GM21528 (cell line): ENCODE measurements around the gene MAML3.

Experiments
- ATAC-seq: cut with Tn5 transposase; IDR thresholded peaks from one replicate; pipeline ENCODE4 v1.9.1; 2021; ENCODE audit warnings: mild to moderate bottlenecking, moderate library complexity; ENCODE audit not compliant: unreplicated experiment, low FRiP score

Gene MAML3

DNA sequence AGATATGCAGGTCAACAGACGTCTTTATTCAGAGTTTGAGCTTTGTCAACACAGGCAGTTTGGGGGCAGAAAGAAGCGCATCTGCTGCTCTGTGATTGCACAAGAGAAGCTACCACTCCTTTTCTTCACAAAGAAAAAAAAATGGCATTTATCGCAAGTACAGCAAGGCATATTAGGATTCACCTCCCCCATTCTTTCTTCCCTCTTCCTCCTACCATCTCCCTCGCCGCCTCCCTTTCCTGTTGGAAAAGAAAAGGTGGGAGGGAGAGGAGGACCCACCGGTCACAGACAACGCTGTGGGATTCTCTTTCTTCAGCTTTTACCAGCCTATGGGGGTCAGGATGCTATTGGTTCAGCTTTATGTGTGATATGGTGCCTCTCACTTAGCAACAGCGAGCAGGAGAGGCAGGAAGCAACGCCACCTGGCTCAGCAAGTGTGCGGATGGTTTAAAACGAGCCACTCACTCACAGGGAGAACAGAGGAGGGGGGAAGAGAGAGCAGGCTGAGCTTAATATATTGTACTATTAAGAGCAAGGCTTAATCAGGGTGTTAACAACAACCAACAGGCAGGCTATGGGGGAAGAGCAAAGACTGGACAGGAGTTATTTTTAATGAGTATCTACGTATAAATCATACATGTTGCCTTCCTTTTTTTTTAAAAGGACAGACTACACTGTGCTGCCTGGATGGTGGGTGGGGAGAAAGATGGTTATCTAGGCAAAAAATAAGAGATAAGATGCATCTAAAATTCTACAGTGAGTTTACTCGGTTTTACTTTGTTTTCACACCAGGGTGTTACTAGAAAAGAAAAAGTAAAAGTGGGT is 104.7 kb downstream of the MAML3 start:
- ATAC-seq, result no peak

DNA sequence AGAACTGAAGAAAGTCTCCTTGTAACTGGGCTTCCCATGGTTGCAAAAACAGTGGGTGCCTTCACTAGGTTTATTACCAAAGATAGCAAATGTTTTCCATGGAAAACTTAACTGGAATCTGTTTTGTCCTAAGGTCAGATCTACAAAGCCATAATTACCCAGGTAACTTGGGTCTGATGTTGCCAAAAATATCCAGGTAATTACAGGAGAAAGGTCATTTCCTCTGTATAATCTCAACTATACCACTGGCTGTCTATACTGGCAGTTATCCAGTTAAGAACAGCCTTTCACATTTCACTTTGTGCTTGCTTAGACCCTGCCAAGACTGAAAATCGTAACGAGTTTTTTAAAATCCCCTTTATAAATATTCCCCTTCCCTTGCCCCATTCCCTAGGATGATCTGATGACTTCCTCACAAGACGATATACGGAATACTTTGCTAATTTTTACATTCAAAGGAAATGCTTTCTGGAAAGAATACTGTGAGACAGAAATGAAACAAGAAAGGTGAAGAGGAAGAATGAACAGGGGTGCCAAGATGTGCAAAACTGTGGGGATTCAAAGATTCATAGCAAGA is 105.5 kb downstream of the MAML3 start:
- ATAC-seq, result no peak

DNA sequence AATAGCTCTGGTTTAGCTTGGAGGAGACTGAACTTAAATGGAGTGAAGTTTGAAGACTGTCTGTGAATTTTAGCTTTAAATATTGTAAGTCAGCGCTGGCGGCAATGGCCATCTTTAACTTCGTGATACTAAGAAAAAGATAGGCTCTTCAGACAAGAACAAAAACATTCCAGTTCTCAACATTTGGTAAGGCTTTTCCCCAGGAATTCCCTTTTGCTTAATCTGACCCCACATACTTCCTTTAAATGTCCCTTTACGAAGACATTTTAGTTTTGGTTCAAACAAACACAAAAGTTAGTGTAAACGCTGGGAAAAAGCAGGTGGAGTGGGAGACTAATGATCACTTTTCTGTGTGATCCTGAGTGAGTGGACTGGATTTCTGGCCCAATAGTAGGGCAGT is 106.2 kb downstream of the MAML3 start:
- no peak for ATAC-seq

DNA sequence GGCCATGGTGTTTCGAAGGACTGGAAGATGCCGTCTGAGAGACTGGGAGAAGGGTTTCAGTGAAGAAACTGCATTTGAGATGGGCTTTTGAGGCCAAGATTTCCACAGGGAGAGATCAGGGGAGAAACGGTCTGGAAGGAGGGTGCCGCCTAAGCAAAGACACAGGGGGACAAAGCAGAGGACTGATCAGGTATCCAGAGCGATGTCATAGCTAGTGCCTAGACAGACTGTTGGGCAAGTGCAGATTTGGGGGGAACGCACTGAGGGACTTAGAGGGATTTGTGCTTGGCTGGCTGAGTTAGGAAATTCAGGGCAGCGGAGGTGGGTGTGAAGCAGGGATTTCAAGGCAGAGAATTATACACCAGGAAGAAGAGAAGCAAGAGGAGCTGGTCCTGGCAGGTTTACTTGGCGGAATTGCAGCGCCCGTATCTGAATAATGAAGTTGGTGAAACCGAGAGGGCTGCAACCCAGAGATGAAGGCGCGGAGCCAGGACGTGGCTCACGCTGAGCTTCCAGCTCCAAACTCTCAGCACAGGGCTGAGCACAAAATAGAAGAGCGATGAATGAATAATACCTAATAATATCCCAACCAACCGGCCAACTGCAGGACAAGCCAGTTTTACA is 106.9 kb downstream of the MAML3 start:
- no peak for ATAC-seq

DNA sequence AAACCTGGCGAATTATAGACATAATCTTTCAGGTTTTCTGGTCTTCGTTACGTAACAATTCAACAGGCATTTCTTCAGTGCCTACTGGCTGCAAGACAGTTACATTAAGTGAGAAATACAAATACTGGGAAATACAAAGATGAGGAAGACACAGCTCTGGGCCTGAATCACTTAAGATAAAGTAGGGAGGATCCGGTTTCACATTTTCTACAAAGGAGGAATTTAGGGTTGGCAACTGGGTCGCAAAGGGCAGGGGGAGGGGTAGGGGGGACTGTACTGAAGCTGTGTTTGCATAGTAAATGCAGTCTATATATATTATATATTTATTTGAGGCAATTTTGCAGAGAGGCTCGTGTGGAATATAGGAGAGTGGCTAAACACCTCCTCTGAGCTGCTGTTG is 107.4 kb downstream of the MAML3 start:
- no peak for ATAC-seq

DNA sequence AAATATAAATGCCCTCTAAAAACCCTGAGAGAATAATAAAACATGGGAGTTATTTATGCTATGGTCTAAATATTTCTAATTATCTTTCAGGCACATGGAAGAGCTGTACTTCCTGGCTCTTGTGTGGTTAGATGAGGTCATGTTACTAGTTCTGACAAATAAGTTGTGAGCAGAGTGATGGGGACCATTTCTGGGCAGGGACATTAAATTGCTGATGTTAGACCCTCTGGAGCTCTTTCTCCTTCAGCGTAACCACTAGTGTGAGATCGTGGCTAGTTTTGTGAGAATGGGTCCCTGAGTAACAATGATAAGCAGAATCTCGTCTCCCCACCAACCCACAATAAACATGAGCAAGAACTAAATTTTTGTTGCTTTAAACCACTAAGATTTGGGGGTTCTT is 108.0 kb downstream of the MAML3 start:
- no peak for ATAC-seq

DNA sequence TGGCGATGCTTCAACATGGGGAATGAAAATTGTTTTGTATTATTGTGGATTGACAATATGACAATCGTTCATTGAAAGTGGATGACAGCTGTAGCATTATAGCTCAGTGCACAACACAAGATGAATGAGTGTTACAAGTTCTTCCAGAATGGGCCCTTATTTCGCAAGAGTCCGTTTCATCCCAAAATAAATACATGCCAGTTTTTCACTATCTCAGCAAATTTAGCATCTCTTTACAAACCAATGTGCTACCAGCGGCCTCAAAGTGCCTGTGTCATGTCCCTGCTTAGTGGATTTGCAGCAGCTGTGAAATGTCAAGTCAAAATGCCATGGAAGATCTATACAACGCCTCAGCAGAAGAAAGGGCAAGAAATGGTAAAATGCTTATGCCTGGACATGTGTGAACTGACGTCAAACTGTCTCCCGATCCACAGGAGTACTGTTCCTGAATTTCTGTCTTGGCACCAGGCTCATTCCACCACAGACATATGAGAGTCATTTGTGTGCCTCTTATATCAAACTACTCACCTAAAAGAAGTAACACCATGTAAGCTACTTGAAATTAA is 109.6 kb downstream of the MAML3 start:
- no peak for ATAC-seq

DNA sequence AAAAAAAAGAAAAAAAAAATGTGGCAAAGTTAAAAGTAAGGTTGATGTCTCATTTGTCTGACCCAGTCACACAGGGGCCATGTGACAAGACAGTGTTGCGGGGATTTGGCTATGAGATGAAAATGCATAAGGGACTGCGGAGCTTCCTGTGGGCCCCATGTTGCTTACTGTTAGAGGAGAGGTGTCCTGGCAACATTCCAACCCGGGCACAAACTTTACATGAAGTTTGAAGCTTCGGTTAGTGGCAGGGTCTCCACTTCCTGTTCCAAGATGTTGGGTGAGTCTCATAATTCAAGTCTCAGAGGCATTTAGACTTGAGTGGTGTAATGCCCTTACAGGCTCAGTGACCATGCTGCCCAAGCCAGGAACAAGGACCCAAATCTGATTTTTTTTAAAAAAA is 111.3 kb downstream of the MAML3 start:
- no peak for ATAC-seq

DNA sequence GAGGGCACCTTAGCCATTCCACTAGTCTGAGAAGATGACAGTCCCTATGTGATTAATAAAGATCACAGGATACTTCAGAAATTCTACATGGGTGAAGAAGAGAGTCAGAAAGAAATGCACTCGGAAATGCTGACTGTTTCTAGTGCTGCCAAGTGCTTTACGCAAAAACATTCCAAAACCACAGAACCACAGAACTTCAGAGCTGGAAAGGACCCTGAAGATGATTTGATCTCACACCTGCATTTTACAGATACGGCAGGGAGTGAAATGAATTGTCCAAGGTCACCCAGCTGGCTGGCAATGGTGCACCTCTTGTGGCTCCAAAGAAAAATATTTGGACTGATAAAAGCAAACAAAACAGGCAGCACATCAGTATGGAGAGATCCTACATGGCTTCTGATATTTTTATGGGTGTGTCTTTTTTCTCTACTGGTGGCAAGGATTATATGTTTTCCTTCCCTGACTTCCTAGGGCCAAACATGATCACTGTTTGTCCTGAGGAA is 115.9 kb downstream of the MAML3 start:
- ATAC-seq, result no peak

DNA sequence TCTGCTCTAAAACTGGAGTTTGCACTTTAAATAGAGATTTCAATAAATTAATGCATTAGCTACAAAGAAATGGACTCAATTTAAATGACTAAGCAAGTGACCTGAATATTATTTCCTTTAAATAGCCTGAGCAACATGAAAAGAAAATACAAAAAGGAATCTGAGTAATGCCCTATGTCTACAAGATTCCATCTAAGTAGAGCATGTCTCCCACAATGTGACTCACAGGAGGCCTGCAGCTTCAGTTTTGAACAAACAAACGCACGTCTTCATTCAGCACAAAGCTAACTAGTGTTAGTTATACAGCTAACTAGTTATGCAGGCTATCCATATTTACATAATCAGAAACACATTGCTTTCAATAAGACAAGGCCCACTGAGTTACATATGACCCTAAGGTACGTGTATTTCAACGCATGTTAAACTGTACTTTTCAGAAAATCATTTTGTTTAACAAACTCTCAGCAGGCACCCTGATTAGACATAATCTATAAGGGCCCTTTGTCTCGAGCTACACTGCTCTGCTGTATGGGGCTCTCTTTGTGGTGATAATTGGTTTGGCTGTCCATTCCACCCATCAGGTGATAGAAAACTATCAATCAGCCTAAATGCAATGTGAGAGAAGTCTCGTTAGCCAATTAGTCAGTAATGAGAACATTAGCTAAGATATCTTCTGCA is 116.5 kb downstream of the MAML3 start:
- no peak for ATAC-seq

DNA sequence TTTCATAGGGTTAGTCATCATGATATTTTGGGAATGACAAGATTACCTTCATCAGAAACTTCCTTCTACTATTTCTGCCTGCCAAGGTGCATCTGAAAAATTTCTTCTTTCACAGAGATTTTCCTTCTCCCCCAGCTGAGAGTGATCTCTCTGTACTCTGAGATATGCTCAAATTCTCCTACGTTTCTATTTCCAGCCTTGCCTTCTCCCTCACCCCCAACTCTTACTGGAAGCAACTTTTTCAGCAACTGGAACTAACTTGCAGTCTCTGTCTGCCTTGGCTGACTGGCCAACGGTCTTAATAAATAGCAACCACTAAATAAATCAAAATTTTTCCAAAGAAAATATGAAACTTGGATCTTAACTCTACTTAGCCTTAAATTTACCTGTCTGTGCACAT is 122.3 kb downstream of the MAML3 start:
- no peak for ATAC-seq

DNA sequence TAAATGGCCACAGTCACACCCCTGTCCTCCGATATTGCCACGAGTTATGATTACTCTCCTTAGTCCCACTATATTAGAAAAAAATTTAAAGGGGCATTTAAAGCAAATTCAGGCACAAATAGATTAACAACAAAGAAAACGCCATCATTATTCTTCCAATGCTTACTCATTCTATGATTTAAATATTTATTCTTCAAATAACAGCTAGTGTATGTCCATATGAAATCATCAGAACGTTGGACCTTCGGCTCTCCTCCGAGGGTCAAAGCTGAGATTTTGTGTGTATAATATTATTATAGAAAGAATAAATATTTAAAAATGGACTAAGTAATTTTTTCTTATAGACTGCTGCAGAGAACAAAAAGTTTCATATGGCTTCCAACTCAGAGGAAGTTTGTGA is 122.9 kb downstream of the MAML3 start:
- no peak for ATAC-seq

DNA sequence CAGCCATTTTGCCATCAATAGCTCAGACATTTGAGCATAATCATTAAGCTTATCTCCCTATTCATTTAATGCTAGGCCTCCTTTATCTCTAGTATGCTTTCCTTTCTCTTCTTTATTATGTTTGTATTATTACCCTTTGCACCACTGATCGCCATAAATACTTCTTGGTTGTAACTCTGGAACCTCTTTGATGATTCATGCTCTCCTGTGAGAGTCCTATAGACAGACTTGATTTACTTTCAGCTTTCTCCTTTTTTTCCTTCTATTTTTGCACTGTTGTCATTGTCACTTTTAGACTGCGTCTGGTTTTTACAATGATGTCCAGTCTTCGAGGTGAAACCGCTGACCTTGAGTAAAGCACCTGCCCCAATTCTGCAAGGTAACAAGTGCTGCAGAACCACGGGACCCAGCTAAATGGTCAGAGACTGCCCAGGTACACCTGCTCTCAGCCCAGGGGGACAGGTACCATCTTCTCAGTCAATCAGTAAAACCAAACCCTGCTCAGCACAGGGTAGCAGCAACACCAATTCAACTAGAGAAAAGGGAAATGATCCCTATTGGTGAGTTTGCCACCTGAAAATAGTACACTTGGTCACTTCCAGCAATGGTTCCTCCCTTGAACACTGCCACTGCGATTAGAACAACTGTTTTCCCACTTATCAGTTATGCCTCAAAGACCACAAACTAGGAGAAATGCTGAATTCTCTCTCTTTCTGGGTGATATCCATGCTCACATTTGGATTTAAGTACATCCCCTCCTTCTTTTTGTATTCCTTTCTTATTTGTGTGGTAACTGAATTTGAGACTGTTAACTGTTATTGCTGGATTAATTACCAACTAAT is 125.1 kb downstream of the MAML3 start:
- no peak for ATAC-seq

DNA sequence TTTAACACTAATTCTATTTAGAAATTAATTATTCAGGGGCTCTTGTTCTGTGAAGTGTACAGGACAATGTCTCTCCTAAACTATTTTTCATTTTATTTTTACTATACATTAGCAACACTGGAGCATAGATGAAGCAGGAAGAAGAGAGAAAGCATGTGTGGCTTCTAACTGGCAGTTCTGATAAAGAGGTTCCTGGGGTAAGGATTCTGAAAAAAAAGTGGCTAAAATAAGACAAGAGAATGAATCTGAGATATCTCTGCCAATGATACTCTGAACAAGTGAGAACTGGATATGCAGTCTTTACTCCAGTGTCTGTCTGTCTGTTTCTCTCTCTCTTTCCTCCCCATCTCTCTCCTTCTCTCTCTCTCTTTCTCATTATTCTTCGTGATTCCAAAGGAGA is 125.9 kb downstream of the MAML3 start:
- ATAC-seq, result no peak

DNA sequence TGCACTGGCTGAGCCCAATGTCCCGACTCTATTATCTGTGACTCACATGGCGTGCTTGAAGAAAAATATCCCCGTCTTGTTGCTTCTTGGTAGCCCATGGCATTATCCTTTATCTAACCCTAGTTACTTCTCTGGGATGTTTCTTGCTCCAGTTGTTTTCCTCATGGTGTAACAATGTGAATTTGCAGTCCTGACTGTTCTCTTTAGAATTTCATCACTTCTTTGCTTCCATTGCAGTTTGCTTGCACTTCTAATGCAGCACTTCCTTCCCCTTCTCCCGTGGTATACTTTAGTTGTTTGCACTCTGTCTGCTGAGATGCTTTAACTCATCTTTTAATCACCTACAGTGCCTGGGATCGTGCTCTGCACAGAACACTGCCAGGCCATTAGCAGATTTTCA is 126.9 kb downstream of the MAML3 start:
- ATAC-seq, result no peak

DNA sequence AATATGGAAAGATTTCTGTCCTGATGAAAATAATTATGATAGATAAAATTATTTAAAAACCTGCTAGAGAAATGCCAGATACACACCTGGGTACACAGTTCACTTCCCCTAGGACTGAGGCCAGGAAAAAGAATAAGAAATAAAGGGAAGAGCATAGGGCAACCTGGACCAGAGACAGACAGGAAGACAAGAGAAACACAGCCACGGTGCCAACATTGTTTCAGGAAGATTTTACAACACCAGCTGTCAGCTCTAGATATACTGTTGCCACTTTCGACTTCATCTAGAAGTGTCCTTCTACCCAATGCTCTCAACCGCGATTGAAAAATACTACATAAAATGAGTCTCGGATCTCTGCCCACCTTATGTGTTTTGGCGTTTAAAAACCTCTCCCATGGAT is 128.5 kb downstream of the MAML3 start:
- no peak for ATAC-seq

DNA sequence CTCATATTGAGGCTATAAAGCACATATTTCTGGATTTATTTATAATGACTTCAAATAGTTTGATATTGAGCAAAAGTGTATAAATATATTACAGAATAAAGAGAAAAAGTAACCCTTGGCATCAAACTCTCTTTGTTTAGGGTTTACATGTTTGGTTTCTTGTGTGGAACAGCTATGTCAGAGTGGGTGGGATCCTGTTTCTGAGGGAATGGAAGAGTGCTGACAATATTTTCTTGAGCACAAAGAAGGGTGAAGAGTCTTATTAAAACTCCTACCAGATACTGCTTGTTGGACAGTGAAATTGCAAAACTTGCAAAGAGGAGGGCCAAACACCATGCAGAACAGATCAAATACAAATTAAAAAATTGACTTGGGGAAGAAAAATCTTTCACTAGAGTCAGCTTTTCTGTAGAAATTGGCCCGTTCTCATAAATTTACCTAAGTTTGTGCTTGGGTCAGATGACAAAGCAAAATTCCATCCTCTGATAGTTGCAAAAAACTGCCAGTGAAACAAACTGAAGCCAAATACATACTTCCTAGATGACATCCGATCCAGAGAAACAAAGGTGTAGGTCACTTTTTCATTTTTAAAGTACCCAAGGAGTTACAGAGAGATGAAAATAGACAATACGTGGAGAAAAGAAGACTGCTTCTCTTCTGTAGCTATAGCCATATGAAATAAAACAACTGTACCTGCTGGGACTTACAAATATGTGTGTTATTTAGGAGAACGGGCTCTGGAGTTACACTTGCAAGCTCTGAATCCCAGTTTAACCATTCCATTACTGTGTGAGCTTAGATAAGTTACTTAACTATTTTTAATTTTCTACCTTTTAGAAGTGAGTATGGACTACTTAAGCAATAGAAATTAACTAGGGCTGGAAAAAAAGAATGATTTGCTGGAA is 133.3 kb downstream of the MAML3 start:
- ATAC-seq, result no peak

DNA sequence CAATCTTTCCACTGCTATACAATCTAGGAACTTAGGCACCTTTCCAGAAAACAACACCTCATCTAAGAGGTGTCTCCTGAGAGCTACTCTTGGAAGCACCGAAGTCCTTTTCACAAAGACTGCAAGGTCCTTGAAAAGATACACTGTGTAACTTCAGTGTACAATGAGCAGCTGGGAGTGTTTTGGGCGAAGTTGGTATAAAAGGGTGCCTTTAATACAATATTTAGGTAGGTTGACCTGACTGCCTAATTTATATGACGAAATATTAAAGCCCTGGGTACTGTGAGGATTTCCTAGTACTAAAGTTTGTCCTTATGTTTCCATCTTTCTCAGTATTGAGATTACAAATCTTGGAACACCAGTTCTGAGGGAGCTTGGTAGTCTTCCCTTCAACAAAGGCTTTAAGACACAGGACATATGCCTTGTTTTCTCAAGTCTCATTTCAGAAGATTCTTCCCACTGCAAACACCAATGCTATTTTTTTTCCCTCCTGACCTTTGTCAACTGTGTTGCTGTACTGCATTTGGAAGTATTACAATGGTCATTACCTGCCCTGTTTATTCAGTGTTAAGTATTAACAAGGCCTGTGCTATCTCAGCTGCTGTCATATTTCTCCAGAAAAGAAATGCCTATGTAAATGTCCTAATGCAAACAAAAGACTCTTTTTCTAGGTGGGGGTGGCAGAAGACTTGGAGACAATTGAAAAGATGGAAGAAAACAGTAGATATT is 134.2 kb downstream of the MAML3 start:
- ATAC-seq, result no peak
